BE2C (cell line): ENCODE results near the gene ANKS4B.
"Not testable (repeated sequence)": the region's sequence is repeated elsewhere in the genome, so short reads cannot be mapped to it uniquely, and the experiment has no call there.

Experiments
- DNase-seq: peaks from one replicate; pipeline ENCODE4 v3.0.0-alpha.2; 2020
- H3K27me3 ChIP-seq: fragments of 250-450 bp; sonication (Bioruptor Pico); 2 replicates; pipeline ENCODE4 v1.5.1; 2020; ENCODE audit warnings: mild to moderate bottlenecking
- H3K36me3 ChIP-seq: fragments of 250-450 bp; sonication (Bioruptor Pico); 2 replicates; pipeline ENCODE4 v1.5.1; 2020; ENCODE audit warnings: mild to moderate bottlenecking
- H3K4me1 ChIP-seq: fragments of 250-450 bp; sonication (Bioruptor Pico); 2 replicates; pipeline ENCODE4 v1.5.1; 2020
- H3K4me3 ChIP-seq: 2 replicates; pipeline ENCODE4 v1.5.1; 2011; ENCODE audit warnings: low read depth, low read length
- H3K9me3 ChIP-seq: fragments of 250-450 bp; sonication (Bioruptor Pico); 2 replicates; pipeline ENCODE4 v1.5.1; 2020
- TF ChIP-seq, protein P1 (sequence below): IDR thresholded peaks from 2 replicates; pipeline ENCODE4 v1.5.1; 2012; ENCODE audit warnings: mild to moderate bottlenecking, low read depth, low read length

Gene ANKS4B

DNA sequence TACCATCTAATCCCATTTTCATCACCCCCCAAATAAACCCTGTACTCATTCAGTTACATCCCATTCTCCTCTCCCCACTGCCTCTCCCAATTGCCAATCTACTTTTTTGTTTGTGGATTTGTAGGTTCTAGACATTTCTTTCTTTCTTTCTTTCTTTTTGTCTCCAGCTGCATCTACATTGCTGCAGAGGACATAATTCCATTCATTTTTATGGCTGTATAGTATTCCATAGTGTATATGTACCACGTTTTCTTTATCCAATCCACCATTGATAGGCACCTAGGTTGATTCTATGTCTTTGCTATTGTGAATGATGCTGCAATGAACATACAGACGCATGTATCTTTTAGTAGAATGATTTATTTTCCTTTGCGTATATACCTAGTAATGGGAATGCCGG is 50.9 kb downstream of the ANKS4B start:
- Histone ChIP-seq H3K4me3 (no peak overlapping the region), H3K27me3 (peaks cover 34% of the 10 kb centered on the region), H3K4me1 (no peaks in the 10 kb centered on the region), H3K9me3 (no peaks in the 10 kb centered on the region; the same call in 1 of the 2 replicates), H3K36me3 (no peaks in the 10 kb centered on the region)
- TF ChIP-seq, protein P1, sequence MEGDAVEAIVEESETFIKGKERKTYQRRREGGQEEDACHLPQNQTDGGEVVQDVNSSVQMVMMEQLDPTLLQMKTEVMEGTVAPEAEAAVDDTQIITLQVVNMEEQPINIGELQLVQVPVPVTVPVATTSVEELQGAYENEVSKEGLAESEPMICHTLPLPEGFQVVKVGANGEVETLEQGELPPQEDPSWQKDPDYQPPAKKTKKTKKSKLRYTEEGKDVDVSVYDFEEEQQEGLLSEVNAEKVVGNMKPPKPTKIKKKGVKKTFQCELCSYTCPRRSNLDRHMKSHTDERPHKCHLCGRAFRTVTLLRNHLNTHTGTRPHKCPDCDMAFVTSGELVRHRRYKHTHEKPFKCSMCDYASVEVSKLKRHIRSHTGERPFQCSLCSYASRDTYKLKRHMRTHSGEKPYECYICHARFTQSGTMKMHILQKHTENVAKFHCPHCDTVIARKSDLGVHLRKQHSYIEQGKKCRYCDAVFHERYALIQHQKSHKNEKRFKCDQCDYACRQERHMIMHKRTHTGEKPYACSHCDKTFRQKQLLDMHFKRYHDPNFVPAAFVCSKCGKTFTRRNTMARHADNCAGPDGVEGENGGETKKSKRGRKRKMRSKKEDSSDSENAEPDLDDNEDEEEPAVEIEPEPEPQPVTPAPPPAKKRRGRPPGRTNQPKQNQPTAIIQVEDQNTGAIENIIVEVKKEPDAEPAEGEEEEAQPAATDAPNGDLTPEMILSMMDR, result no peak
- DNase-seq, result no peak

DNA sequence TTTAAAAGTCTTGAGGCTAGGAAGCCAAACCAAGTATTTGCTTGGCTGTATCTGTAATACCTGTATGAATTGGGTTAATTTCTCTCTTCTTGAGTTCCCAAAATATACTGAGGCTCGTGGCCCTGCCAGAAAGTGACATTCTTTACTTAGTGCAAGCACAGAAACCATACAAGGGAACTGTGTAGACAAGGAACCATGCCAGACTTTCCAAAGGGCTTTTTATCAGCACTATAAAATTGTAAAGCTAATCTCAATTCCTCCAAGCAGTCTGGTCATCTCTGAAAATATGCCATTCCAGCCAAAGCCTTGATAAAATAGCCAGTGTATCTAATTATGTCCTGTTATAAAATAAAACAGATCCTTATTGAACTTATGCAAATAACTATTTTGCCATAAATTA is 51.8 kb downstream of the ANKS4B start:
- Histone ChIP-seq H3K36me3 (no peaks in the 10 kb centered on the region), H3K27me3 (peaks cover 33% of the 10 kb centered on the region), H3K4me3 (no peak overlapping the region), H3K4me1 (no peaks in the 10 kb centered on the region), H3K9me3 (no peaks in the 10 kb centered on the region; the same call in 1 of the 2 replicates)
- DNase-seq, result no peak
- TF ChIP-seq, protein P1, result no peak

DNA sequence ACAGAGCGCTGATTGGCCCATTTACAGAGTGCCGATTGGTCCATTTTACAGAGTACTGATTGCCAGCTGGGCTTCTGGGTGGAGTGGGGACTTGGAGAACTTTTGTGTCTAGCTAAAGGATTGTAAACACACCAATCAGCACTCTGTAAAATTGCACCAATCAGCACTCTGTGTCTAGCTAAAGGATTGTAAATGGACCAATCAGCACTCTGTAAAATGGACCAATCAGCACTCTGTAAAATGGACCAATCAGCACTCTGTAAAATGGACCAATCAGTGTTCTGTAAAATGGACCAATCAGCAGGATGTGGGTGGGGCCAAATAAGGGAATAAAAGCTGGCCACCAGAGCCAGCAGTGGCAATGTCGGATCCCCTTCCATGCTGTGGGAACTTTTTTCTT is 56.3 kb downstream of the ANKS4B start:
- not testable (repeated sequence) for H3K9me3 ChIP-seq, H3K36me3 ChIP-seq, H3K4me1 ChIP-seq, H3K4me3 ChIP-seq, H3K27me3 ChIP-seq, DNase-seq

DNA sequence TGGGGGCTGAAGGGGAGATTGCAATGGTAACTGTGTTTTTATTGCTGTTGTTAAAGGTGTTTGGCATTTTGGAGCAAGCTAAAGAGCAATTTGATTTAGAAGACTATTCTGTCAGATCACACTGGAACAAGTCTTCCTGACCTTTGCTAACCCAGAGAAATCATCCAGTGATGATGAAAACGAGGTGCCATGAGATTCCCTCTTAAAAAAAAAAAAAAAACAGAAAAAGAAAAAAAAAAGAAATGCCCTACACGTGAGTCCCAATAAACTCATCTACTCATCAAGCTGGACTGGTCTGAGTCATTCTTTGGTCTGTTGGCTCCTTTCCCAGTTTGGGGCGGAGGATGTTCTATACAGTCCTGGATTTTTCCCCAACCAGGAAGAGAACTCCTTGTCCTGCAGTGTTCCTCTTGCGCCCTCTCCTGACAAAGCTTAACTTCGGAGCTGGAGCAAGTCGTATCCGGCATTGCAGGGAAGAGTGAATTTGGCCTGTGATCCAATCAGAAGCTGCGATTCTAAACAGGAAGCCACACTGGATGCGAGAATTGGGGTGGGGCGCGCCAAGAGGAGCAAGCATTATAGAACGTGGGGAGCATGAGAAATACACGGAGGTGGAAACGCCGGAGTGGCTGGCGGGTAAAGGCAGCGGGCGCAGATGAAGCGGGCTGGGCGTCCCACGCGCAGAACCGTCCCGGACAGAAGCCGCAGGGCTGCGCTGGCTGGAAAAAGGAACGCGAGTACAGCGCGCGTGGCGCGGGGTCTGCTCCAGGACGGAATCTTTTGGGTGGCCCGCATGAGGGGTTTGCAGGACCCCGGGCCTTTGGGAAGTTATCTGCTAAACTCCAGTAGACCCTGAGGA is 67.0 kb downstream of the ANKS4B start:
- Histone ChIP-seq H3K4me3 (peak overlapping the region; percentile 64), H3K36me3 (no peaks in the 10 kb centered on the region), H3K9me3 (no peaks in the 10 kb centered on the region), H3K4me1 (no peaks in the 10 kb centered on the region), H3K27me3 (peaks cover 11% of the 10 kb centered on the region)
- TF ChIP-seq, protein P1, result peak; percentile 97
- DNase-seq, result peak; percentile 95

DNA sequence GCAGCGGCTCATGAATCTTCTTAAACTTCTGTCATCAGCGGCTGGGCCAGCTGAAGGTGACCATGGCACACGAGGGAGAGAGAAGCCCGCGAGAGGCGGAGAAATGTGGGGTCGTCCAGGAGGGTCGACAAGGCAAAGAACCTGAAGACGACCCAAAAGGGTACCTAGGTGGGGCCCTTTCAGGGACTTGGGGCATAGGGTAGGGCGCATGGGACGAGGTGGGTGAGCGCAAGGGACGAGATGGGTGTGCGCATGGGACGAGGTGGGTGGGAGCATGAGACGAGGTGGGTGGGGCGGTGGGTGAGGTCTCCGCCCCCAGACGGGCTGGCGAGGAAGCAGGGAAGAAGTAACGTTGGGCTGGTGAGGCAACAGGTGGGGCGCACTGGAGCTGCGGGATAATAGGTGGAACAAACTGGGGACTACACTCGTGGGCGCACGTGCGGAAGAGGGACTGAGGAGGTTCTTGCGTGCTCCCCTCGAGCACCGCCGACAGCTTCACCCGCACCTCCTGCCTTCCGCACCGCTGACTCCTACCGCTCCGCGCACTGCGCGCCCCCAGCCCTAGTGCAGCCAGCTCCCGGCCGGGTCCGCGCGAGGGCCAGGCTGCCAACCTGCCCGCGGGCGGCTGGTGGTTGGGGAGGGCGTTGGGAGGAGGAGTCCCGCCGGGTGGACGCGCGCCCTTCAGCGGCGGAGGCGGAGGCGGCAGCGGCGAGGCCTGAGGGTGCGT is 67.8 kb downstream of the ANKS4B start:
- TF ChIP-seq, protein P1, result no peak
- peaks cover 11% of the 10 kb centered on the region for H3K27me3 ChIP-seq

DNA sequence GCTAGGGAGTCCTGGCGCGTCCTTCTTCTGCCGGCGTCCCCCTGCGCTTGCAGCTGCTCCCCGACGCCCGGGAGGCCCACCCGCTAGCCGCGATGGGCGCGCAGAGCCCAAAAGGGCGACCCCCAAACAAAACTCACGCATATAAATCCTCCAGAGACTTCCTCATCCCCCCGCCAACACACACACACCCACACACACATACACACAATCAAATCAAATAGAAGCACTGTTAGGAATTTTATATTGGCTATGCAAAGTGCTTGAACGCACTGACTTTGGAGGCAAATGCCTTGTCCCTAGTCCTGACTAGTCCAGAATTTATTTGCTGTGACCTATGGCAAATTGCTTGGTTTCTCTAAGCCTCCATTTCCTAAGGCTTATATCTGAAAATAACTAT is 68.4 kb downstream of the ANKS4B start:
- no peak for DNase-seq
- TF ChIP-seq, protein P1, result no peak
- H3K27me3 ChIP-seq, result peaks cover 10% of the 10 kb centered on the region
- no peaks in the 10 kb centered on the region for H3K36me3 ChIP-seq
- H3K4me1 ChIP-seq, result no peaks in the 10 kb centered on the region
- H3K9me3 ChIP-seq, result no peaks in the 10 kb centered on the region
- peak overlapping the region; percentile 64 for H3K4me3 ChIP-seq

More for the DNA sequence above, 67.8 kb downstream of the ANKS4B start:
- no peaks in the 10 kb centered on the region for H3K9me3 ChIP-seq
- H3K4me3 ChIP-seq, result peak overlapping the region; percentile 64
- no peaks in the 10 kb centered on the region for H3K36me3 ChIP-seq
- DNase-seq, result peak; percentile 75
- no peaks in the 10 kb centered on the region for H3K4me1 ChIP-seq
